Keratinocyte (primary cell): ENCODE data around the gene PPTC7. TPM values are rescaled to one million over a fixed set of nuclear protein-coding genes. Genes with fewer than 3 reads are reported as not detected.

Experiments used
- DNase-seq: peaks from one replicate; pipeline ENCODE4 v3.0.0-alpha.2; 2011; ENCODE audit warnings: low read depth, missing footprints, low spot score
- FAIRE-seq: peaks from 2 replicates; lab custom pipeline; 2011; peaks lifted over from hg19 to GRCh38; lab: Jason Lieb, UNC
- H2AFZ ChIP-seq: 2 replicates; pipeline ENCODE4 v1.6.0; 2012; ENCODE audit warnings: low read length, control low read depth, inconsistent platforms; ENCODE audit not compliant: control insufficient read depth
- H3K27ac ChIP-seq: 2 replicates; pipeline ENCODE4 v1.5.1; 2011; ENCODE audit warnings: low read length; ENCODE audit not compliant: control insufficient read depth, insufficient read depth
- H3K27me3 ChIP-seq: 3 replicates; pipeline ENCODE4 v1.6.0; 2011; ENCODE audit warnings: low read length; ENCODE audit not compliant: control insufficient read depth, insufficient read depth; ENCODE audit errors: extremely low read depth
- H3K36me3 ChIP-seq, 2 experiments: 2 replicates in 1 of 2; 3 replicates in 1 of 2; pipeline ENCODE4 v1.5.1; 2011; ENCODE audit warnings: low read length in 2 of 2, mild to moderate bottlenecking in 1 of 2; ENCODE audit not compliant: control insufficient read depth in 2 of 2, insufficient read depth in 2 of 2; ENCODE audit errors: extremely low read depth in 1 of 2
- H3K4me1 ChIP-seq: 3 replicates; pipeline ENCODE4 v1.5.1; 2011; ENCODE audit warnings: low read length; ENCODE audit not compliant: control insufficient read depth, insufficient read depth; ENCODE audit errors: extremely low read depth
- H3K4me2 ChIP-seq: 3 replicates; pipeline ENCODE4 v1.6.0; 2011; ENCODE audit warnings: low read depth, low read length; ENCODE audit not compliant: control insufficient read depth, insufficient read depth; ENCODE audit errors: extremely low read depth
- H3K4me3 ChIP-seq, 3 experiments: fragments of 200-600 bp in 1 of 3; sonication (generic) in 1 of 3; 2 replicates in 2 of 3; 3 replicates in 1 of 3; pipeline ENCODE4 v1.5.1; 2011 to 2016; ENCODE audit warnings: low read length in 3 of 3, mild to moderate bottlenecking in 3 of 3, control low read depth in 2 of 3, inconsistent platforms in 1 of 3, low read depth in 1 of 3, mixed read lengths in 1 of 3, mixed run types in 1 of 3, moderate library complexity in 1 of 3; ENCODE audit not compliant: control insufficient read depth in 2 of 3, insufficient read depth in 2 of 3; ENCODE audit errors: extremely low read depth in 1 of 3
- H3K79me2 ChIP-seq: 2 replicates; pipeline ENCODE4 v1.6.0; 2012; ENCODE audit warnings: low read length; ENCODE audit not compliant: control insufficient read depth, insufficient read depth
- H3K9ac ChIP-seq: 3 replicates; pipeline ENCODE4 v1.6.0; 2011; ENCODE audit warnings: low read length; ENCODE audit not compliant: control insufficient read depth, insufficient read depth; ENCODE audit errors: extremely low read depth
- H3K9me1 ChIP-seq: 3 replicates; pipeline ENCODE4 v1.6.0; 2011; ENCODE audit warnings: low read length; ENCODE audit not compliant: control insufficient read depth, insufficient read depth; ENCODE audit errors: extremely low read depth
- H3K9me3 ChIP-seq: 2 replicates; pipeline ENCODE4 v1.5.1; 2012; ENCODE audit warnings: low read depth, low read length; ENCODE audit not compliant: control insufficient read depth
- H4K20me1 ChIP-seq: 3 replicates; pipeline ENCODE4 v1.6.0; 2011; ENCODE audit warnings: low read length; ENCODE audit not compliant: control insufficient read depth, insufficient read depth; ENCODE audit errors: extremely low read depth
- EZH2 ChIP-seq: IDR thresholded peaks from one replicate; pipeline ENCODE4 v1.6.1; 2012; ENCODE audit warnings: inconsistent platforms, mild to moderate bottlenecking, low read length, moderate library complexity
- dilution Hi-C: fragments of 300-500 bp; cut with MboI; formaldehyde crosslinking; loops from one replicate; pipeline ENCODE4 v1.7.0; 2020; ENCODE audit warnings: low sequenced_read_pairs; ENCODE audit not compliant: extremely low pct_ligation_motif_present
- polyA plus RNA-seq, 5 experiments: library from polyadenylated mRNA; depleted of rRNA in 3 of 5; stranded (reverse) in 3 of 5; stranded (forward) in 1 of 5; unstranded in 1 of 5; fragments of >200 nt; gene quantifications; 1 replicate in 1 of 5; 2 replicates in 3 of 5; 3 replicates in 1 of 5; pipeline versions ENCODE4 v1.2.1 to v1.2.3, GENCODE V29; 2011 to 2012; ENCODE audit warnings: missing spikeins in 2 of 5, low read depth in 1 of 5, low replicate concordance in 1 of 5
- TF ChIP-seq, protein P1 (sequence below), 3 experiments: IDR thresholded peaks in 1 of 3; conservative IDR thresholded peaks in 1 of 3; optimal IDR thresholded peaks in 1 of 3; 2 replicates in 2 of 3; 3 replicates in 1 of 3; pipeline versions ENCODE3 to v1.5.1; 2011; ENCODE audit warnings: low read length in 3 of 3, mild to moderate bottlenecking in 3 of 3, moderate library complexity in 2 of 3, control low read depth in 1 of 3, inconsistent platforms in 1 of 3; ENCODE audit not compliant: insufficient read depth in 2 of 3; ENCODE audit errors: extremely low read depth in 1 of 3

Gene PPTC7
- polyA plus RNA-seq, 1 donor (not counting 4 experiments of a cell fraction or from before 2014, with no cell fraction given), result 35.9 TPM

DNA sequence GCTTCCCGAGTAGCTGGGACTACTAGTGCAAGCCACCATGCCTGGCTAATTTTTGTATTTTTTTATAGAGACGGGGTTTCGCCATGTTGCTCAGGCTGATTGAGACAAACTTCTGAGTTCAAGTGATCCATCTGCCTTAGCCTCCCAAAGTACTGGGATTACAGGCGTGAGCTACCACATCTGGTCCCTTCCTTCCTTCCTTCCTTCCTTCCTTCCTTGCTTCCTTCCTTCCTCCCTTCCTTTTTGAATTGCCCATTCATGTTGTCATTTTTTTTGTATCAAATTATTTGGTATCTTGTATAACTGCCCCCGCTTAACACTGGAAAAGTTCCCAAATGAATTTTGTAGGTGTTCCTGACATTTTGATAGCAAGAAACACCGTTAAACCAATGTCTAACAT lies 69.3 kb downstream of the PPTC7 start:
- Histone ChIP-seq H3K4me1 (peaks cover 2% of the 10 kb centered on the region), H3K27me3 (no peaks in the 10 kb centered on the region), H4K20me1 (no peaks in the 10 kb centered on the region), H2AFZ (no peak overlapping the region), H3K4me3 (no peak overlapping the region), H3K36me3 (no peaks in the 10 kb centered on the region), H3K79me2 (no peaks in the 10 kb centered on the region), H3K9me3 (no peaks in the 10 kb centered on the region), H3K4me2 (no peak overlapping the region), H3K9me1 (no peaks in the 10 kb centered on the region), H3K9ac (no peak overlapping the region), H3K27ac (no peak overlapping the region)
- no peak for FAIRE-seq
- no peak for DNase-seq
- dilution Hi-C loops, result no loop called here
- TF ChIP-seq, protein P1, sequence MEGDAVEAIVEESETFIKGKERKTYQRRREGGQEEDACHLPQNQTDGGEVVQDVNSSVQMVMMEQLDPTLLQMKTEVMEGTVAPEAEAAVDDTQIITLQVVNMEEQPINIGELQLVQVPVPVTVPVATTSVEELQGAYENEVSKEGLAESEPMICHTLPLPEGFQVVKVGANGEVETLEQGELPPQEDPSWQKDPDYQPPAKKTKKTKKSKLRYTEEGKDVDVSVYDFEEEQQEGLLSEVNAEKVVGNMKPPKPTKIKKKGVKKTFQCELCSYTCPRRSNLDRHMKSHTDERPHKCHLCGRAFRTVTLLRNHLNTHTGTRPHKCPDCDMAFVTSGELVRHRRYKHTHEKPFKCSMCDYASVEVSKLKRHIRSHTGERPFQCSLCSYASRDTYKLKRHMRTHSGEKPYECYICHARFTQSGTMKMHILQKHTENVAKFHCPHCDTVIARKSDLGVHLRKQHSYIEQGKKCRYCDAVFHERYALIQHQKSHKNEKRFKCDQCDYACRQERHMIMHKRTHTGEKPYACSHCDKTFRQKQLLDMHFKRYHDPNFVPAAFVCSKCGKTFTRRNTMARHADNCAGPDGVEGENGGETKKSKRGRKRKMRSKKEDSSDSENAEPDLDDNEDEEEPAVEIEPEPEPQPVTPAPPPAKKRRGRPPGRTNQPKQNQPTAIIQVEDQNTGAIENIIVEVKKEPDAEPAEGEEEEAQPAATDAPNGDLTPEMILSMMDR (optimal IDR thresholded peaks at IDR 0.05 in 1 of 3, IDR thresholded peaks at IDR 0.05 in 1 of 3, conservative IDR thresholded peaks at IDR 0.05 in 1 of 3; ENCODE audit: extremely low read depth in 1 of 3, insufficient read depth in 2 of 3, low read length in 3 of 3), result no peak
- no peak for TF ChIP-seq EZH2

DNA sequence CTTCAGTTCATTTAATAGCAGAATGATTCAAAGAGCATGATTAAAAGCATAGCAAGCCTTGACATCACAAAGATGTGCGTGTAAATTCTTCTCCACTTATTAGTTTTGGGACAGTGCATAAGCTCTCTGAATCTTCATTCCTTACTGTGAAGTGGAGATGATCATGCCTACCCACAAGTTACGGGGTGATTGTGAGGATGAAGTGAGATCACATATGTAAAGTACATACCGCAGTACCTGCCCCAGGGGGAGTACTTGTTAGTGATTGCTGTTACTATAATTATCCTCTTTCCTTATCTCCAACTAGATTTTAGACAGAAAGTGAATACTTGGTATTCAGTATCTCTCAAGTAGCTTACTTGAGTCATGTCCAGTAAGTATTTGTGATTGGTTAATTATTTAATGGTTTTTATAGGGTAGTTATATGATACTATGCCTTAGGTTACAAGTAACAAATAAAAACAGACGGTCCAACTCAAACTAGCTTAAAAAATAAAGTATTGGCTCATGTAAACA lies 75.0 kb downstream of the PPTC7 start:
- no peaks in the 10 kb centered on the region for H3K9me1 ChIP-seq
- peaks cover 2% of the 10 kb centered on the region for H3K4me1 ChIP-seq
- H2AFZ ChIP-seq, result no peak overlapping the region
- no peak overlapping the region for H3K4me3 ChIP-seq
- no peak for TF ChIP-seq EZH2
- TF ChIP-seq, protein P1 (optimal IDR thresholded peaks at IDR 0.05 in 1 of 3, IDR thresholded peaks at IDR 0.05 in 1 of 3, conservative IDR thresholded peaks at IDR 0.05 in 1 of 3; ENCODE audit: extremely low read depth in 1 of 3, insufficient read depth in 2 of 3, low read length in 3 of 3), result no peak
- H3K9me3 ChIP-seq, result no peaks in the 10 kb centered on the region
- no peak for FAIRE-seq
- DNase-seq, result no peak
- dilution Hi-C loops, result no loop called here
- no peak overlapping the region for H3K4me2 ChIP-seq
- H3K9ac ChIP-seq, result no peak overlapping the region
- no peaks in the 10 kb centered on the region for H4K20me1 ChIP-seq
- no peaks in the 10 kb centered on the region for H3K36me3 ChIP-seq
- no peaks in the 10 kb centered on the region for H3K27me3 ChIP-seq
- no peak overlapping the region for H3K27ac ChIP-seq
- H3K79me2 ChIP-seq, result no peaks in the 10 kb centered on the region
